ENCODE results near the gene PIM3. TPM values are rescaled to one million over a fixed set of nuclear protein-coding genes. Genes with fewer than 3 reads are reported as not detected.

Gene PIM3
- total RNA-seq, 1 donor from 2014 or later = 215 TPM

DNA sequence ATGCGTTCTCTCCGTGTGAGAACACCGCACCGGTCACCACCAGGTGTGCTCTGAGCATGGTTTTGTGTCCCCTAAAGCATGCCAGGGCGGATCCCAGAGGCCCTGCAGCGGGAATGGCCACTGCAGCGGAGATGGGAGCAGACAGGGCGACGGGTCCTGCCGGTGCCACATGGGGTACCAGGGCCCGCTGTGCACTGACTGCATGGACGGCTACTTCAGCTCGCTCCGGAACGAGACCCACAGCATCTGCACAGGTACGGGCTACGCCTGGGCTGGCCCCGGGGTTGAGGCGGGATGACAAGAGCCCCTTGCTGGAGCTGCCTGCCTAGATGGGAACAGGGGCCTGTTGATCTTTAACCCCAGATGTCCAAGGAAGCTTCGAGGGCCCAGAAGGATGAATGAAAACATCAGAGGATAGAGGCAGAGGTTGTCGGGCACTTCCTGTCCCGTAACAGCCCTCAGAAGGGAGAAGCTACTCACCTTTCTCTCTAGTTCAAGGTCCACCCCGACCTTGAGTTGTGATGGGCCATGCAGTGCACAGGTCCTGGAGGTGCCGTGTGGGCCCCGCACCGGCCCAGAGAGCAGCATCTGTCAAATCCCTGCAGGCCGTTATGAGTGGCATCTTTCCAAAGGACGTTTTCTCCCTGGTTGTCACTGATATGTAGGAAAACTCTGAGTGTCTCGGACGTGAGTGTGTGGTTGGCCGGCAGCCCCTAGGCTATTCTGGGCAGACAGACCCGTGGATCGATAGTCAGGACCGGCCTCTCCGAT, 38.9 kb upstream of the PIM3 start:
- Mint-ChIP-seq H3K4me3 (ENCODE audit: low read depth) (no peak overlapping the region), H3K27ac (no peak overlapping the region), H3K36me3 (ENCODE audit: low read depth) (peaks cover 23% of the 10 kb centered on the region), H3K9me3 (no peaks in the 10 kb centered on the region), H3K27me3 (ENCODE audit: low read depth) (no peaks in the 10 kb centered on the region), H3K4me1 (ENCODE audit: low read depth) (peaks cover 31% of the 10 kb centered on the region)
- no peak for DNase-seq (ENCODE audit: low spot score)
- intact Hi-C loops (cut with micrococcal nuclease) = no loop called here

DNA sequence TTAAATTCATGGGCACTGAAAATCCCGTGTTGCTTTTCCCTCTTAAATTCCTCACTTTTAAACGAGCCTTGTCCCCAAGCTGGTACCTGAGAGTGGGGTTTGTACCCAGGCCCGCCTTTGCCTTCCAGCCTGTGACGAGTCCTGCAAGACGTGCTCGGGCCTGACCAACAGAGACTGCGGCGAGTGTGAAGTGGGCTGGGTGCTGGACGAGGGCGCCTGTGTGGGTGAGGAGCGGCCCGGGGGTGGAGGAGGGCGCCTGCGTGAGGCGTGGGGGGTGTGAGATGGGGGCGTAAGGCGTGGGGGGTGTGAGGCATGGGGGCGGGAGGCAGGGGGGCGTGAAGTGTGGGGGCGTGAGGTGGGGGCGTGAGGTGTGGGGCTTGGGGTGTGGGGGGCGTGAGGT, 38.1 kb upstream of the PIM3 start:
- Mint-ChIP-seq H3K9me3 (no peaks in the 10 kb centered on the region), H3K36me3 (ENCODE audit: low read depth) (peaks cover 30% of the 10 kb centered on the region), H3K4me1 (ENCODE audit: low read depth) (peaks cover 26% of the 10 kb centered on the region), H3K27me3 (ENCODE audit: low read depth) (no peaks in the 10 kb centered on the region), H3K4me3 (ENCODE audit: low read depth) (no peak overlapping the region), H3K27ac (no peak overlapping the region)
- intact Hi-C loops (cut with micrococcal nuclease) = no loop called here
- DNase-seq (ENCODE audit: low spot score) = no peak

DNA sequence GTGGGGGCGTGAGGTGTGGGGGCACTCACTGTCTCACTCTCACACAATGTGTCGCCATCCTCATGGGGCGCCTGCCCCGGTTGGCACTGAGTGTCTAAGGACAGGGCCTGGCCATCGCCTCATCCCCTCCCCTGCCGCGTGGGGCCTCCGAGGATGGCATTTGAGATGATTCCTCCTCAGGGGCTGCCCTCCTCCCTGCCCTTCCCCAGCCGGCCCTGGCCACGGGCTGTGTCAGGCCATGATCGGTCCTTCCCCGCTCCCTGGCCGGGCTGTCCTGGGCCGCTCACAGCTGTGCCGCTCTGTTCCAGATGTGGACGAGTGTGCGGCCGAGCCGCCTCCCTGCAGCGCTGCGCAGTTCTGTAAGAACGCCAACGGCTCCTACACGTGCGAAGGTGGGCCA, 37.6 kb upstream of the PIM3 start:
- Mint-ChIP-seq H3K9me3 (no peaks in the 10 kb centered on the region), H3K27ac (no peak overlapping the region), H3K4me3 (ENCODE audit: low read depth) (no peak overlapping the region), H3K4me1 (ENCODE audit: low read depth) (peaks cover 26% of the 10 kb centered on the region), H3K36me3 (ENCODE audit: low read depth) (peaks cover 32% of the 10 kb centered on the region), H3K27me3 (ENCODE audit: low read depth) (no peaks in the 10 kb centered on the region)
- intact Hi-C loops (cut with micrococcal nuclease) = no loop called here
- DNase-seq (ENCODE audit: low spot score) = no peak

DNA sequence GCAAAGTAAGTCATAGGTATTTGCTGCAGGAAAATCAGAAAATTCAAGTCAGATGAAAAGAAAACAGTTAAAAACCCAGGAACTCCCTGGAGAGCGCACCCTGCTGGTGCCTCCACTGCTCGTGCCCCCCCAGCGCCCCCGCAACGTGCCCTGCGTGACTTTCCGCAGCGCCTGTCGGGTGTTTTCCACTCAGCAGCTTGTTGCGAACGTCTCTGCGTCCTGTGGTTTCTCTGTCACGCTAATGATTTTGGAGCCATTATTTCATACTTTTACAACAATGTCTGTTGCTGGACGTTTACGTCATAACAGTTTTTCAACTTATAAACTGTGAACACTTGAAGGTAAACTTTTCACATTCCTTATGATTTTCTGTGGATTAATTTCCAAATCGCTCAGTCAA, 37.1 kb upstream of the PIM3 start:
- intact Hi-C loops (cut with micrococcal nuclease) = no loop called here
- Mint-ChIP-seq H3K27me3 (ENCODE audit: low read depth) (no peaks in the 10 kb centered on the region), H3K36me3 (ENCODE audit: low read depth) (peaks cover 35% of the 10 kb centered on the region), H3K27ac (peak overlapping the region; percentile 12), H3K4me3 (ENCODE audit: low read depth) (no peak overlapping the region), H3K4me1 (ENCODE audit: low read depth) (peaks cover 26% of the 10 kb centered on the region), H3K9me3 (no peaks in the 10 kb centered on the region)
- no peak for DNase-seq (ENCODE audit: low spot score)

DNA sequence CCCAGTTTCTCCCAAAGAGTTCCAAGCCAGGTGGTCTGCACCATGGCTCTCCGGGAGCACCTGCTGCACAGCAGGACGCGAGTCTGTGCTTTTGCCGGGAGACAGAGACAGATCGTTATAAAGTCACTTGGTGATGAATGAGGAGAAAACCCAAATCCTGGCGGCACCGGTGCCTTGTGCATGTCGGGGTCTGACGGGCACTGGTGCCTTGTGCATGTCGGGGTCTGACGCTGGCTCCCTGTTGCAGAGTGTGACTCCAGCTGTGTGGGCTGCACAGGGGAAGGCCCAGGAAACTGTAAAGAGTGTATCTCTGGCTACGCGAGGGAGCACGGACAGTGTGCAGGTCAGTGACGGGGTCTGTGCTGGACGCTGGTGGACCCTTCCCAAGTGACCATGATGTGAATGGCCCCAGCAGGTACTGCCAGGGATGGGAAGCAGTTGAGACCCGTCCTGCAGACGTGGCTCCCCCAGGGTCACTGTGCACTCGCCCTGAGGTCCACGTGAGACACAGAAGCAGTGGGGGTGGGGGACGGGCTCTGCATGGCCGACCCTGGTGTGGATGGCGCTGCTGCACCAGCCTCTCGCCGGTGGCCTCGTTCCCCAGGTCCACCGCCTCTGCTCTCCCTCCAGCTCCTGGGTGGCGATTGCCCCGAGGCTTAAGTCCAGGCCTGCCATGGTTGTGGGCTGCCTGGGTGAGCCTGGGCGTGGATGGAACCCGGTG, 36.3 kb upstream of the PIM3 start:
- Mint-ChIP-seq H3K4me3 (ENCODE audit: low read depth) (no peak overlapping the region), H3K27me3 (ENCODE audit: low read depth) (no peaks in the 10 kb centered on the region), H3K9me3 (no peaks in the 10 kb centered on the region)

DNA sequence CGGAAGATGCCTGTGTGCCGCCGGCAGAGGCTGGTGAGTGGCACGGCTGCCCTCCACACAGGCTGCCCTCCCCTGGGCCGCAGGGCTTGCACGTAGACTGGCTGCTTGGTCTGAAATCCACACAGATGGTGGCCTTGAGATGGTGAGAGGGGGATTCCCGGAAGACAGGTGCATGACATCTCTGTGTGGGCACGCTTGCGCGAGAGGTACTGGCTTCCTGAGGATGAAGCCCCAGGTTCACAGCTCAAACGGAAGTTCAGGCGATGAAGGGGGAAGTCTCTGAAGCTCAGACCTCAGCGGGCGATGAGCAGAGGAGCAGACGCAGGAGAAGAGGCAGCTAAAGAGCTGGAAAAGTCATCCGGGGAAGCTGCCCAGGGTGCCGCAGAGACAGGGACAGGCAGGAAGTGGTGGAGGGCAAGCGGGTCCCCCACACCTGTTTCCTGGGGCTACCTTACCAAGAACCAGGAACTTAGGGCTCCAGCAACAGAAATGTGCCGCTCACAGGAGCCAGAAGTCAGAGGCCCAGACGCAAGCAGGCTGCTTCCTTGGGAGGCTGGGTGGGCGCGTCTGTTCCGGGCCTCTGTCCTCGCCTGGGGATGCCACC, 34.9 kb upstream of the PIM3 start:
- peak overlapping the region; percentile 58 for H3K4me3 Mint-ChIP-seq (ENCODE audit: low read depth)

More for the DNA sequence above, 36.3 kb upstream of the PIM3 start:
- no peak for DNase-seq (ENCODE audit: low spot score)
- intact Hi-C loops (cut with micrococcal nuclease) = no loop called here
- Mint-ChIP-seq H3K27ac (peak overlapping the region; percentile 38), H3K36me3 (ENCODE audit: low read depth) (peaks cover 35% of the 10 kb centered on the region), H3K4me1 (ENCODE audit: low read depth) (peaks cover 25% of the 10 kb centered on the region)

DNA sequence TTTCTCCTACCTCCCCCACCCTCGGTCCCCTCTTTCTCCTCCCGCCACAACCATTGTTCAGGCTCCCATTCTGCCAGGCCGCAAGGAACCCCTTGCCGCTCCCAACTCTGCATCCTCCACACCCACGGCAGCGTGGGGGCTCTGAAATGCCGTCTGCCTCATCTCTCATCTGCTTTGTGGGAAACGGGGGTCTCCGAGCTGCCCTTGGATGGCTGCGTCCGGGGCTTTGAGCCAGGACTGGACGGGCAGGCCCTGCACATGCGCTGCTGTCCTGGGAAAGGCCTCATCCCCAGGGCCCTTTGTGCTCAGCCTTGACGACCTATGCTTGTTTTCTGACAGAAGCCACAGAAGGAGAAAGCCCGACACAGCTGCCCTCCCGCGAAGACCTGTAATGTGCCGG, 33.7 kb upstream of the PIM3 start:
- H3K4me1 Mint-ChIP-seq (ENCODE audit: low read depth) = peaks cover 27% of the 10 kb centered on the region
- H3K9me3 Mint-ChIP-seq = no peaks in the 10 kb centered on the region
- no peaks in the 10 kb centered on the region for H3K27me3 Mint-ChIP-seq (ENCODE audit: low read depth)
- peak overlapping the region; percentile 79 for H3K27ac Mint-ChIP-seq
- intact Hi-C loops (cut with micrococcal nuclease) = loop anchor here (5.0 kb wide), 1 partner anchor 220 kb away; no protein-coding TSS in a partner anchor
- no peak overlapping the region for H3K4me3 Mint-ChIP-seq (ENCODE audit: low read depth)
- DNase-seq (ENCODE audit: low spot score) = no peak
- peaks cover 35% of the 10 kb centered on the region for H3K36me3 Mint-ChIP-seq (ENCODE audit: low read depth)

More for the DNA sequence above, 34.9 kb upstream of the PIM3 start:
- Mint-ChIP-seq H3K36me3 (ENCODE audit: low read depth) (peaks cover 35% of the 10 kb centered on the region), H3K4me1 (ENCODE audit: low read depth) (peaks cover 16% of the 10 kb centered on the region), H3K27me3 (ENCODE audit: low read depth) (no peaks in the 10 kb centered on the region), H3K27ac (peak overlapping the region; percentile 82), H3K9me3 (no peaks in the 10 kb centered on the region)
- peak; percentile 40 for DNase-seq (ENCODE audit: low spot score)
- intact Hi-C loops (cut with micrococcal nuclease) = loop anchor here (5.0 kb wide), 1 partner anchor 222 kb away; no protein-coding TSS in a partner anchor

DNA sequence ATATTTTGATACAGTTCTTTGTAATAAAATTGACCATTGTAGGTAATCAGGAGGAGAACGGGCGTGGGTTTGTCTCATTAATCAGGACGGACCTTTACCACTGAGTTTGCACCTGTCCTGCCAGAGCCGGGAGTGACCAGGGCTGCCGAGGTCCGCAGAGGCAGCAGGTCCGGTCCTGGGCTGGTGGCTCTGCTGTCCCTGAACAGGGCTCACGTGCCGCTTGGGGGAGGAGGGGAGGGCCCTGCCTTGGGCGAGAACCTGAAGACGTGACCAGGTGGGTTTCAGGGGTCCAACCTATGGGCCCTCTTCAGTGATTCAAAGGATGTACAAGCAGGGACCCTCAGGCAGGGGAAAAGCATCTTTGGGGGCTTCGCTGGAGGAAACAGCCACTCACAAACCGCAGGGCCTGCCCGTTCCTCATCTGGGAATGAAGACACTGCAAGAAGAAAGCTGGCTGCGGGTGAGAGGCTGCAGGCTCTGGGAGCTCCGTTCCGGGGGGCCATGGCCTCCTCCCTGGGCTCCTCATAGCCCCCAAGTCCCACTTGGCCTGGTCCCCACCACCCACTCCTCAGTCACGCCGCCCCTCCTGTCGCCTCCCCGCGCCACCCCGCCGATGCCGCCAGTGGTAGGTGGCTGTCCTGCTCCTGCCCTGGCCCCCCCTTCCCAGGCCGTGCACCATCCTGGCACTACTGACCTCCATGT, 32.9 kb upstream of the PIM3 start:
- no peak for DNase-seq (ENCODE audit: low spot score)
- no peak overlapping the region for H3K4me3 Mint-ChIP-seq (ENCODE audit: low read depth)
- intact Hi-C loops (cut with micrococcal nuclease) = loop anchor here (5.0 kb wide), 1 partner anchor 220 kb away; no protein-coding TSS in a partner anchor

DNA sequence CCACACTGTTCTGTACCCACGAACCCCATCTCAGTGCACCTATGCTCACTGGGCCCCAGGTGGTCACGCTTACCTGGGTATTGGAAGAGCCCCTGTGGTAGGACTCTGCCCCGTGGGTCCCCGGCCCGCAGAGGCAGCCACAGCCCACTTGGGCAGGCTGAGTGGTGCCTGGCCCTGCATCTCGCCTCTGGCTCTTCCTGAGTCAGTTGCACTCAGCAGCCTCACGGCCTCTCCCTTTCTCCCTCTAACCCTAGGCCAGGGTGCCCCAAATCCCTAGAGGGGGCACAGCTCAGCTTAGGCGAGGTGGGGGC, 32.4 kb upstream of the PIM3 start:
- DNase-seq (ENCODE audit: low spot score) = no peak
- H3K4me3 Mint-ChIP-seq (ENCODE audit: low read depth) = no peak overlapping the region
- no peaks in the 10 kb centered on the region for H3K9me3 Mint-ChIP-seq
- H3K36me3 Mint-ChIP-seq (ENCODE audit: low read depth) = peaks cover 31% of the 10 kb centered on the region
- intact Hi-C loops (cut with micrococcal nuclease) = loop anchor here (5.0 kb wide), 1 partner anchor 219 kb away; no protein-coding TSS in a partner anchor
- H3K27ac Mint-ChIP-seq = no peak overlapping the region
- H3K4me1 Mint-ChIP-seq (ENCODE audit: low read depth) = peaks cover 29% of the 10 kb centered on the region
- H3K27me3 Mint-ChIP-seq (ENCODE audit: low read depth) = no peaks in the 10 kb centered on the region

More for the DNA sequence above, 32.9 kb upstream of the PIM3 start:
- Mint-ChIP-seq H3K36me3 (ENCODE audit: low read depth) (peaks cover 31% of the 10 kb centered on the region), H3K9me3 (no peaks in the 10 kb centered on the region), H3K27me3 (ENCODE audit: low read depth) (no peaks in the 10 kb centered on the region), H3K27ac (peak overlapping the region; percentile 79), H3K4me1 (ENCODE audit: low read depth) (peaks cover 27% of the 10 kb centered on the region)

DNA sequence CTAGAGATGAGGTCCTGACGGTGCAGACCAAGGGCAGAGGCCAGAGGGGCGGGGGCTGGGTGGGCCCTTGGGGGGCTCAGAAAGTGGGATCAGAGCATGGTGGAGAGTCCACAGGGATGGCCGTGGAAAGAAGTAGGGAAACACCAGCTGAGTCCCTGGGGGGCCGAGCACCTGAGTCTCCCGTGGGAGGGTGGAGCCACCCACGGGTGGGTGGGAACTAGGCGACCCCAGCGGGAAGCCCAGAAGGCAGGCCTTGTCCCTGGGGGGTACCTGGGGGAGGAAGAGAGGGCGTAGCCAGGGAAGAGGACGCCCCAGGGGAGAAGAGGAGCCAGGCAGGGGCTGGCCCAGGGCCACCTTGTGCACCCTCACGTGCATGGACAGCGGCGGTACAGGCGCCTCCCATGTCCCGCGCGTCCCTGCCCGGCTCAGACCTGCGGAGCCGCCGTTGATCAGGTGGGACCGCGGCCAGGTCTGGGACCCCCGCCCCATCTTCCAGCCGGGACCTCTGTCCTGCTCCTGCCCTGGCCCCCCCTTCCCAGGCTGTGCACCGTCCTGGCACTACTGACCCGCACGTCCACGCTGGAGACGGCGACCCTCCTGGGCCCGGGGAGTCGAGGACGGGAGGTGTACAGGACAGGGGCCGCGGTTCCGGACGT, 31.9 kb upstream of the PIM3 start:
- Mint-ChIP-seq H3K36me3 (ENCODE audit: low read depth) (peaks cover 26% of the 10 kb centered on the region), H3K27ac (no peak overlapping the region), H3K4me1 (ENCODE audit: low read depth) (peaks cover 31% of the 10 kb centered on the region), H3K27me3 (ENCODE audit: low read depth) (no peaks in the 10 kb centered on the region), H3K9me3 (no peaks in the 10 kb centered on the region), H3K4me3 (ENCODE audit: low read depth) (no peak overlapping the region)
- intact Hi-C loops (cut with micrococcal nuclease) = loop anchor here (5.0 kb wide), 1 partner anchor 219 kb away; no protein-coding TSS in a partner anchor
- DNase-seq (ENCODE audit: low spot score) = no peak

DNA sequence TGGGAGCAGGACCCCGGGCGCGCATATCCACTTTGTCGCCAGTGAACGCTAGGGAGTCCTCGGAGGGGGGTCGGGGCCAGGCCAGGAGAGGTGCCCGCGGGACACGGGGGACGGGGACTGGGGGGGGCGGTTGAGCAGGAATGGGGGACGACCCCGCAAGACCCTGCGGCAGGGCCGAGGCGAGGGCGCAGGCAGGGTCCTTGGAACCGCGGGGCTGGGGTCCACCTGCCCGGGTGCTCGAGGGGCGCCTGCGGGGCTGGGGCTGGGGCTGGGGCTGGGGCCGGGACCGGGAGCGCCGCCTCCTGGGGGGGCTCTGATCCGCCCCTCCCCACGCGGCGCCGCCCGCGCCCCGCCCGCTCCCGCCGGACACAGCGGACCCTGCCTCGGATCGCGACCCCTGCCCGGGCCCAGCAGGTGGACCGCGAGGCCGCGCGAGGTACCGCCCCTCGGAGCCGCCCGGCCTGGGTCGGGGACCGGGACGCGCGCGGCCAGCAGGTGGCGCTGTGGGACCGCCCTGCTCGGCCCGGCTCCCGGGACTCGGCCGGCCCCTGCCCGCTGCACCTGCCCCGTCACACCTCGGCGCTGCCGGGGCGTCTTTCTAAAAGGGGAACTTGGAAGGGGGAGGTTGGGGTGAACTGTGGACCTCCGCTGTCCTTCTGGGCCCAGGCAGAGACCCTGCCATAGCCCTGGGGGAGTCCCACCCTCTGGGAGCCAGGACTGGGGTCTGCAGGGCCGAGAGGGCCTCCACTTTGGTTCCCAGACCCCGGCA, 31.2 kb upstream of the PIM3 start:
- Mint-ChIP-seq H3K4me1 (ENCODE audit: low read depth) (peaks cover 28% of the 10 kb centered on the region), H3K27me3 (ENCODE audit: low read depth) (no peaks in the 10 kb centered on the region), H3K9me3 (no peaks in the 10 kb centered on the region), H3K27ac (no peak overlapping the region), H3K4me3 (ENCODE audit: low read depth) (no peak overlapping the region), H3K36me3 (ENCODE audit: low read depth) (peaks cover 20% of the 10 kb centered on the region)
- intact Hi-C loops (cut with micrococcal nuclease) = loop anchor here (5.0 kb wide), 1 partner anchor 218 kb away; no protein-coding TSS in a partner anchor
- peak; percentile 66 for DNase-seq (ENCODE audit: low spot score)
